ENCODE measurements around the gene THRB. TPM values are rescaled to one million over a fixed set of nuclear protein-coding genes. Genes with fewer than 3 reads are reported as not detected.

THRB gene
- polyA plus RNA-seq, 2 of the 4 experiments (the other 2 are of a cell fraction) = 2.0 to 2.3 TPM

DNA sequence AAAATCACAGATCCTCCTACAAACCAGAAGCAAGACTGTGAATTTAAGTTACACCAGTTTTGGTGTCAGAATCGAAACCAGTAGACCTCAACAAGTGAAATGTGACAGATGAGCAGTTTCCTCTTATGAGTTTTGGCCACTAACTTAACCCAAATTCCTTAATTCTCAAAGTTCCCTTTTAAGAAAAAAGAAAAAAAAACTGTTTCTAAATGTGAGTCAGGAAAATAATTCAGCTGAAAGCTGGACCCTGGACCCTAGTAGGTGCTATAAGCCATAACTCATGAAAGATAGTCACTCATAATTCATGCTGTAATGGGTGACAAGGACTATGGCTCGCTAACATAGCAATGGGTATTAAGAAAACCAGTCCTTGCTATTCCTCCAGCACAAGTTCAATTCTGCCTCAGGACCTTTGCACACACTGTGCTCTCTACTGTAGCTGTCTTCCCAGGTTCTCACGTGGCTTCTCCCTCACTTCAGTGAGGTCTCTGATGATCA is 9.0 kb upstream of the THRB start:
- Histone ChIP-seq H3K27ac (no peak overlapping the region), H3K4me3 (no peak overlapping the region), H3K4me1 (peaks cover 6% of the 10 kb centered on the region; the same call in 1 of the 3 replicates), H3K4me2 (no peak overlapping the region), H3K9me3 (no peaks in the 10 kb centered on the region)
- 45% methylated on average over 3 of the region's 3 CpGs for WGBS (ENCODE audit: missing lambda C conversion rate)
- POLR2A ChIA-PET = no interaction called here
- DNase-seq (ENCODE audit: low read depth in 1 of 2, low spot score in 1 of 2) (no peak), FAIRE-seq (no peak), ATAC-seq (no peak)
- TF ChIP-seq HOXB5 (CRISPR knock-in tag; IDR thresholded peaks at IDR 0.05) (no peak), EP300 (IDR thresholded peaks at IDR 0.05) (no peak), PHF8 (IDR thresholded peaks at IDR 0.05; ENCODE audit: borderline replicate concordance, low read depth) (no peak), FOXS1 (CRISPR knock-in tag; IDR thresholded peaks at IDR 0.05) (no peak), HEYL (CRISPR knock-in tag; IDR thresholded peaks at IDR 0.05) (no peak), SMC3 (IDR thresholded peaks at IDR 0.05) (no peak), RAD21 (conservative IDR thresholded peaks at IDR 0.05 in 1 of 2, IDR thresholded peaks at IDR 0.05 in 1 of 2) (no peak), EHMT2 (IDR thresholded peaks at IDR 0.05; ENCODE audit: low read depth) (no peak), POLR2A (IDR thresholded peaks at IDR 0.05; ENCODE audit: low read length) (no peak), CEBPB (IDR thresholded peaks at IDR 0.05) (no peak), ZC3H11A (IDR thresholded peaks at IDR 0.05) (no peak), FOSB (CRISPR knock-in tag; IDR thresholded peaks at IDR 0.05) (no peak)
- TF ChIP-seq, protein P1, sequence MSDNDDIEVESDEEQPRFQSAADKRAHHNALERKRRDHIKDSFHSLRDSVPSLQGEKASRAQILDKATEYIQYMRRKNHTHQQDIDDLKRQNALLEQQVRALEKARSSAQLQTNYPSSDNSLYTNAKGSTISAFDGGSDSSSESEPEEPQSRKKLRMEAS (IDR thresholded peaks at IDR 0.05) = no peak
- CTCF ChIA-PET = interaction anchor here (4.4 kb wide), 1 partner anchor 8 kb away, joined by 23 read pairs; the partner anchor contains the start of gene THRB

DNA sequence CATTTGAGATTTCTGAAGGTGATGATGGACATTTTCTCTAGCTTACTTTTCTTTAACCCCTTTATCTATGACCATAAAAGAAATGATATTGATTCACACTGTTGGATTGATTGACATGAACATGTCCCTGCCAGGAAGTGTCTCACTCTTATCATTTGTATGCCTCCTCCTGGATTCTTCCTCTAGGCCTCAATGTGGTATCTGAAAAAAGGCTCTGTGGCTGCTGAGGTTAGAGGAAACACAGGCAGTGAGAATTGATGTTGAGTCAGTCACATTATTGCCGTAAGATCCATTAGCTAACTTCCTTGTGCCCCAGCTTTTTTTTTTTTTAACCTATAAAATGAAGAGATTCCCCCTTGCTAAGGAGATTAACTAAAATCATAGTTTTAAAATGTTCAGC is 8.0 kb upstream of the THRB start:
- TF ChIP-seq, protein P2, sequence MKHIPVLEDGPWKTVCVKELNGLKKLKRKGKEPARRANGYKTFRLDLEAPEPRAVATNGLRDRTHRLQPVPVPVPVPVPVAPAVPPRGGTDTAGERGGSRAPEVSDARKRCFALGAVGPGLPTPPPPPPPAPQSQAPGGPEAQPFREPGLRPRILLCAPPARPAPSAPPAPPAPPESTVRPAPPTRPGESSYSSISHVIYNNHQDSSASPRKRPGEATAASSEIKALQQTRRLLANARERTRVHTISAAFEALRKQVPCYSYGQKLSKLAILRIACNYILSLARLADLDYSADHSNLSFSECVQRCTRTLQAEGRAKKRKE (CRISPR knock-in tag; IDR thresholded peaks at IDR 0.05; ENCODE audit: low read depth) = no peak
- TF ChIP-seq MYC (IDR thresholded peaks at IDR 0.05; ENCODE audit: borderline replicate concordance, low read length) (no peak), GATA3 (IDR thresholded peaks at IDR 0.05; ENCODE audit: borderline replicate concordance) (no peak), ZNF302 (CRISPR knock-in tag; IDR thresholded peaks at IDR 0.05) (no peak), ESRRA (IDR thresholded peaks at IDR 0.05; ENCODE audit: borderline replicate concordance, low read length) (no peak), FOSL2 (IDR thresholded peaks at IDR 0.05) (no peak), FOSL2 (CRISPR knock-in tag; IDR thresholded peaks at IDR 0.05) (no peak), NPAS2 (CRISPR knock-in tag; IDR thresholded peaks at IDR 0.05; ENCODE audit: borderline replicate concordance) (no peak), HDAC2 (IDR thresholded peaks at IDR 0.05) (no peak)
- TF ChIP-seq, protein P3, sequence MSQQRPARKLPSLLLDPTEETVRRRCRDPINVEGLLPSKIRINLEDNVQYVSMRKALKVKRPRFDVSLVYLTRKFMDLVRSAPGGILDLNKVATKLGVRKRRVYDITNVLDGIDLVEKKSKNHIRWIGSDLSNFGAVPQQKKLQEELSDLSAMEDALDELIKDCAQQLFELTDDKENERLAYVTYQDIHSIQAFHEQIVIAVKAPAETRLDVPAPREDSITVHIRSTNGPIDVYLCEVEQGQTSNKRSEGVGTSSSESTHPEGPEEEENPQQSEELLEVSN (IDR thresholded peaks at IDR 0.05; ENCODE audit: borderline replicate concordance, low read depth) = no peak
- TF ChIP-seq, protein P4, sequence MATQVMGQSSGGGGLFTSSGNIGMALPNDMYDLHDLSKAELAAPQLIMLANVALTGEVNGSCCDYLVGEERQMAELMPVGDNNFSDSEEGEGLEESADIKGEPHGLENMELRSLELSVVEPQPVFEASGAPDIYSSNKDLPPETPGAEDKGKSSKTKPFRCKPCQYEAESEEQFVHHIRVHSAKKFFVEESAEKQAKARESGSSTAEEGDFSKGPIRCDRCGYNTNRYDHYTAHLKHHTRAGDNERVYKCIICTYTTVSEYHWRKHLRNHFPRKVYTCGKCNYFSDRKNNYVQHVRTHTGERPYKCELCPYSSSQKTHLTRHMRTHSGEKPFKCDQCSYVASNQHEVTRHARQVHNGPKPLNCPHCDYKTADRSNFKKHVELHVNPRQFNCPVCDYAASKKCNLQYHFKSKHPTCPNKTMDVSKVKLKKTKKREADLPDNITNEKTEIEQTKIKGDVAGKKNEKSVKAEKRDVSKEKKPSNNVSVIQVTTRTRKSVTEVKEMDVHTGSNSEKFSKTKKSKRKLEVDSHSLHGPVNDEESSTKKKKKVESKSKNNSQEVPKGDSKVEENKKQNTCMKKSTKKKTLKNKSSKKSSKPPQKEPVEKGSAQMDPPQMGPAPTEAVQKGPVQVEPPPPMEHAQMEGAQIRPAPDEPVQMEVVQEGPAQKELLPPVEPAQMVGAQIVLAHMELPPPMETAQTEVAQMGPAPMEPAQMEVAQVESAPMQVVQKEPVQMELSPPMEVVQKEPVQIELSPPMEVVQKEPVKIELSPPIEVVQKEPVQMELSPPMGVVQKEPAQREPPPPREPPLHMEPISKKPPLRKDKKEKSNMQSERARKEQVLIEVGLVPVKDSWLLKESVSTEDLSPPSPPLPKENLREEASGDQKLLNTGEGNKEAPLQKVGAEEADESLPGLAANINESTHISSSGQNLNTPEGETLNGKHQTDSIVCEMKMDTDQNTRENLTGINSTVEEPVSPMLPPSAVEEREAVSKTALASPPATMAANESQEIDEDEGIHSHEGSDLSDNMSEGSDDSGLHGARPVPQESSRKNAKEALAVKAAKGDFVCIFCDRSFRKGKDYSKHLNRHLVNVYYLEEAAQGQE (IDR thresholded peaks at IDR 0.05) = no peak
- TF ChIP-seq, protein P5, sequence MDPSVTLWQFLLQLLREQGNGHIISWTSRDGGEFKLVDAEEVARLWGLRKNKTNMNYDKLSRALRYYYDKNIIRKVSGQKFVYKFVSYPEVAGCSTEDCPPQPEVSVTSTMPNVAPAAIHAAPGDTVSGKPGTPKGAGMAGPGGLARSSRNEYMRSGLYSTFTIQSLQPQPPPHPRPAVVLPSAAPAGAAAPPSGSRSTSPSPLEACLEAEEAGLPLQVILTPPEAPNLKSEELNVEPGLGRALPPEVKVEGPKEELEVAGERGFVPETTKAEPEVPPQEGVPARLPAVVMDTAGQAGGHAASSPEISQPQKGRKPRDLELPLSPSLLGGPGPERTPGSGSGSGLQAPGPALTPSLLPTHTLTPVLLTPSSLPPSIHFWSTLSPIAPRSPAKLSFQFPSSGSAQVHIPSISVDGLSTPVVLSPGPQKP (IDR thresholded peaks at IDR 0.05; ENCODE audit: low read depth, low read length) = no peak
- WGBS (ENCODE audit: missing lambda C conversion rate) = 85% methylated on average over 1 of the region's 1 CpG
- H3K4me1 ChIP-seq = peaks cover 6% of the 10 kb centered on the region; the same call in 1 of the 3 replicates
- no peak for FAIRE-seq
- no peaks in the 10 kb centered on the region for H3K9me3 ChIP-seq
- ChIA-PET POLR2A (no interaction called here), CTCF (interaction anchor here (1.9 to 4.4 kb wide), 2 partner anchors 7 to 18 kb away, joined by 4 to 23 read pairs; partner anchors contain the start of gene THRB)
- no peak for DNase-seq (ENCODE audit: low read depth in 1 of 2, low spot score in 1 of 2)
- no peak overlapping the region for H3K27ac ChIP-seq
- ATAC-seq = no peak
- H3K4me2 ChIP-seq = no peak overlapping the region
- no peak overlapping the region for H3K4me3 ChIP-seq
